Gastroesophageal sphincter (tissue), 3 donors: ENCODE results near the gene LIMS1.

ENCODE experiments used
- EP300 ChIP-seq: sonication (generic); formaldehyde crosslinking; IDR thresholded peaks from one replicate; pipeline ENCODE4 v1.6.1; 2017; ENCODE audit warnings: antibody characterized with exemption, mild to moderate bottlenecking
- POLR2A ChIP-seq, 2 donors: fragments of 450-650 bp; IDR thresholded peaks; one replicate each; pipeline ENCODE4 v1.6.1; 2017; ENCODE audit warnings: antibody characterized with exemption in 2 of 2, mild to moderate bottlenecking in 2 of 2, moderate library complexity in 1 of 2
- POLR2AphosphoS5 ChIP-seq: sonication (generic); formaldehyde crosslinking; IDR thresholded peaks from one replicate; pipeline ENCODE4 v1.6.1; 2017; ENCODE audit warnings: antibody characterized with exemption
- TF ChIP-seq, protein P1 (sequence below), 4 experiments: fragments of 200-600 bp in 2 of 4; fragments of 450-650 bp in 2 of 4; sonication (generic) in 1 of 4; IDR thresholded peaks; one replicate each; pipeline ENCODE4 v1.5.1; 2017 to 2019; ENCODE audit warnings: antibody characterized with exemption in 4 of 4, mild to moderate bottlenecking in 2 of 4, moderate library complexity in 2 of 4

DNA sequence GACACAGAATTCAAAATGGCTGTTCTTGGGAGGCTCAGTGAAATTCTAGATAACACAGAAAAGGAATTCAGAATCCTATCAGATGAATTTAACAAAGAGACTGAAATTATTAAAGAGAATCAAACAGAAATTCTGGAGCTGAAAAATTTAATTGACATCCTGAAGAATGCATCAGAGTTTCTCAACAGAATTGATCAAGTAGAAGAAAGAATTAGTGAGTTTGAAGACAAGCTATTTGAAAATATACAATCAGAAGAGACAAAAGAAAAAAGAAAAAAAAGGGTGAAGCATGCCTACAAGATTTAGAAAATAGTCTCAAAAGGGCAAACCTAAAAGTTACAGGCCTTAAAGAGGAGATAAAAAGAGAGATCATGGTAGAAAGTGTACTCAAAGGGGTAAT is 173.0 kb downstream of the LIMS1 start:
- TF ChIP-seq POLR2A (IDR thresholded peaks at IDR 0.05) = no peak
- TF ChIP-seq, protein P1, sequence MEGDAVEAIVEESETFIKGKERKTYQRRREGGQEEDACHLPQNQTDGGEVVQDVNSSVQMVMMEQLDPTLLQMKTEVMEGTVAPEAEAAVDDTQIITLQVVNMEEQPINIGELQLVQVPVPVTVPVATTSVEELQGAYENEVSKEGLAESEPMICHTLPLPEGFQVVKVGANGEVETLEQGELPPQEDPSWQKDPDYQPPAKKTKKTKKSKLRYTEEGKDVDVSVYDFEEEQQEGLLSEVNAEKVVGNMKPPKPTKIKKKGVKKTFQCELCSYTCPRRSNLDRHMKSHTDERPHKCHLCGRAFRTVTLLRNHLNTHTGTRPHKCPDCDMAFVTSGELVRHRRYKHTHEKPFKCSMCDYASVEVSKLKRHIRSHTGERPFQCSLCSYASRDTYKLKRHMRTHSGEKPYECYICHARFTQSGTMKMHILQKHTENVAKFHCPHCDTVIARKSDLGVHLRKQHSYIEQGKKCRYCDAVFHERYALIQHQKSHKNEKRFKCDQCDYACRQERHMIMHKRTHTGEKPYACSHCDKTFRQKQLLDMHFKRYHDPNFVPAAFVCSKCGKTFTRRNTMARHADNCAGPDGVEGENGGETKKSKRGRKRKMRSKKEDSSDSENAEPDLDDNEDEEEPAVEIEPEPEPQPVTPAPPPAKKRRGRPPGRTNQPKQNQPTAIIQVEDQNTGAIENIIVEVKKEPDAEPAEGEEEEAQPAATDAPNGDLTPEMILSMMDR (IDR thresholded peaks at IDR 0.05) = no peak
- no peak for TF ChIP-seq POLR2AphosphoS5
- no peak for TF ChIP-seq EP300
